Osteoblast (primary cell): ENCODE measurements around the gene IL18. TPM values are rescaled to one million over a fixed set of nuclear protein-coding genes. Genes with fewer than 3 reads are reported as not detected.

Source experiments
- DNase-seq: peaks from one replicate; pipeline ENCODE4 v3.0.0; 2011; ENCODE audit warnings: low spot score, mixed read lengths; ENCODE audit not compliant: insufficient read length; ENCODE audit errors: missing footprints
- H2AFZ ChIP-seq: 2 replicates; pipeline ENCODE4 v1.6.0; 2011; ENCODE audit warnings: mild to moderate bottlenecking, low read length
- H3K27ac ChIP-seq: 2 replicates; pipeline ENCODE4 v1.5.1; 2011; ENCODE audit warnings: mild to moderate bottlenecking, low read depth, low read length, moderate library complexity
- H3K27me3 ChIP-seq: 2 replicates; pipeline ENCODE4 v1.6.0; 2012; ENCODE audit warnings: mild to moderate bottlenecking, control low read depth, inconsistent platforms, low read length, moderate library complexity; ENCODE audit not compliant: insufficient read depth
- H3K36me3 ChIP-seq: 2 replicates; pipeline ENCODE4 v1.5.1; 2011; ENCODE audit warnings: mild to moderate bottlenecking, low read length, control low read depth, moderate library complexity; ENCODE audit not compliant: insufficient read depth
- H3K4me1 ChIP-seq: 2 replicates; pipeline ENCODE4 v1.5.1; 2011; ENCODE audit warnings: mild to moderate bottlenecking, low read length, control low read depth, moderate library complexity; ENCODE audit not compliant: insufficient read depth
- H3K4me2 ChIP-seq: 2 replicates; pipeline ENCODE4 v1.6.0; 2011; ENCODE audit warnings: mild to moderate bottlenecking, low read length; ENCODE audit not compliant: insufficient read depth
- H3K4me3 ChIP-seq: fragments of 200-600 bp; sonication (generic); 3 replicates; pipeline ENCODE4 v1.5.1; 2012; ENCODE audit warnings: mild to moderate bottlenecking, low read length, inconsistent platforms; ENCODE audit not compliant: insufficient read depth
- H3K79me2 ChIP-seq: 2 replicates; pipeline ENCODE4 v1.6.0; 2012; ENCODE audit warnings: mild to moderate bottlenecking, low read length, control low read depth, inconsistent platforms; ENCODE audit not compliant: insufficient read depth
- H3K9me3 ChIP-seq: 2 replicates; pipeline ENCODE4 v1.5.1; 2011; ENCODE audit warnings: low read depth, low read length, control low read depth
- H4K20me1 ChIP-seq: 2 replicates; pipeline ENCODE4 v1.6.0; 2012; ENCODE audit warnings: mild to moderate bottlenecking, low read length, control low read depth; ENCODE audit not compliant: insufficient read depth
- total RNA-seq: library from RNA; depleted of rRNA; stranded (reverse); fragments of >200 nt; gene quantifications from 2 replicates; pipeline ENCODE4 v1.2.3, GENCODE V29; 2012
- TF ChIP-seq, protein P1 (sequence below): IDR thresholded peaks from 2 replicates; pipeline ENCODE4 v1.5.1; 2011; ENCODE audit warnings: mild to moderate bottlenecking, low read depth, low read length, moderate library complexity; ENCODE audit errors: extremely low read depth

IL18 gene
- total RNA-seq, 1 donor, result not detected

DNA sequence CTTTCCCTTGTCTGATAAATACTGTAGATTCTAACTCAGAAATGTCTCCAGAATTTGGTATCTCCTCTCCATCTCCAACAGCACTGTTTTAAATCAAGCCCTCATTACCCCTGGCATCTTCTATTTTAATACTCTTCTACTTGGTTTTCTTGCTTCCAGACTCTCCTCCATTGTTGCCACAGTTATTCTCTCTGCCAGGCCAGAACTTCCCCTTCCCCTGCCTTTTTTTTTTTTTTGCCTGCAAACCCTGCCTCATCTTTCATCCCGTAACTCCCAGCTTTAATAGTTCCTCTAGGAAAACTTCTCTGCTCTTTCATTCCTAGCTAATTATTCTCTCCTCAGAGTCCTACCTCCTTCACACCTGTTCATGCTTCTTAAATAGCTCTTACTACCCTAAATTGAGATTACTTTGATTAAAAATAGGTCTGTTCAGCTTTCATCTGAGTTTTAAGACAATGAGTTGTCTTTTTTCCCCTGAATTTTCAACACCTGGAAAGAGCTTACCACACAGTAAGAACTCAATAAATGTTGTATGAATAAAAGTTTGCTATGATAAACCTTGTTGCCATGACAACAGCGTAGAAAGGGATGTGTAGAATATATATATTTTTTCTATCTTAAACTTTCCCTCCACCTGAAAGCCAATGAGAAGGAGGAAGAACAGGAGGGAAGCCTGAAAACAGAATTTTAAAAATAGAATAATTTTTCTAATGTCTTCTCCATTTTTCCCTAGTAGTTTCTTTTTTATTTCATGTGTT lies 3.6 kb downstream of the IL18 start:
- Histone ChIP-seq H3K79me2 (no peaks in the 10 kb centered on the region), H3K27me3 (no peaks in the 10 kb centered on the region), H2AFZ (no peak overlapping the region), H3K4me3 (no peak overlapping the region), H3K9me3 (no peaks in the 10 kb centered on the region), H3K4me2 (no peak overlapping the region), H3K36me3 (no peaks in the 10 kb centered on the region), H3K27ac (no peak overlapping the region), H3K4me1 (peaks cover 33% of the 10 kb centered on the region), H4K20me1 (no peaks in the 10 kb centered on the region)
- TF ChIP-seq, protein P1, sequence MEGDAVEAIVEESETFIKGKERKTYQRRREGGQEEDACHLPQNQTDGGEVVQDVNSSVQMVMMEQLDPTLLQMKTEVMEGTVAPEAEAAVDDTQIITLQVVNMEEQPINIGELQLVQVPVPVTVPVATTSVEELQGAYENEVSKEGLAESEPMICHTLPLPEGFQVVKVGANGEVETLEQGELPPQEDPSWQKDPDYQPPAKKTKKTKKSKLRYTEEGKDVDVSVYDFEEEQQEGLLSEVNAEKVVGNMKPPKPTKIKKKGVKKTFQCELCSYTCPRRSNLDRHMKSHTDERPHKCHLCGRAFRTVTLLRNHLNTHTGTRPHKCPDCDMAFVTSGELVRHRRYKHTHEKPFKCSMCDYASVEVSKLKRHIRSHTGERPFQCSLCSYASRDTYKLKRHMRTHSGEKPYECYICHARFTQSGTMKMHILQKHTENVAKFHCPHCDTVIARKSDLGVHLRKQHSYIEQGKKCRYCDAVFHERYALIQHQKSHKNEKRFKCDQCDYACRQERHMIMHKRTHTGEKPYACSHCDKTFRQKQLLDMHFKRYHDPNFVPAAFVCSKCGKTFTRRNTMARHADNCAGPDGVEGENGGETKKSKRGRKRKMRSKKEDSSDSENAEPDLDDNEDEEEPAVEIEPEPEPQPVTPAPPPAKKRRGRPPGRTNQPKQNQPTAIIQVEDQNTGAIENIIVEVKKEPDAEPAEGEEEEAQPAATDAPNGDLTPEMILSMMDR, result no peak
- no peak for DNase-seq

DNA sequence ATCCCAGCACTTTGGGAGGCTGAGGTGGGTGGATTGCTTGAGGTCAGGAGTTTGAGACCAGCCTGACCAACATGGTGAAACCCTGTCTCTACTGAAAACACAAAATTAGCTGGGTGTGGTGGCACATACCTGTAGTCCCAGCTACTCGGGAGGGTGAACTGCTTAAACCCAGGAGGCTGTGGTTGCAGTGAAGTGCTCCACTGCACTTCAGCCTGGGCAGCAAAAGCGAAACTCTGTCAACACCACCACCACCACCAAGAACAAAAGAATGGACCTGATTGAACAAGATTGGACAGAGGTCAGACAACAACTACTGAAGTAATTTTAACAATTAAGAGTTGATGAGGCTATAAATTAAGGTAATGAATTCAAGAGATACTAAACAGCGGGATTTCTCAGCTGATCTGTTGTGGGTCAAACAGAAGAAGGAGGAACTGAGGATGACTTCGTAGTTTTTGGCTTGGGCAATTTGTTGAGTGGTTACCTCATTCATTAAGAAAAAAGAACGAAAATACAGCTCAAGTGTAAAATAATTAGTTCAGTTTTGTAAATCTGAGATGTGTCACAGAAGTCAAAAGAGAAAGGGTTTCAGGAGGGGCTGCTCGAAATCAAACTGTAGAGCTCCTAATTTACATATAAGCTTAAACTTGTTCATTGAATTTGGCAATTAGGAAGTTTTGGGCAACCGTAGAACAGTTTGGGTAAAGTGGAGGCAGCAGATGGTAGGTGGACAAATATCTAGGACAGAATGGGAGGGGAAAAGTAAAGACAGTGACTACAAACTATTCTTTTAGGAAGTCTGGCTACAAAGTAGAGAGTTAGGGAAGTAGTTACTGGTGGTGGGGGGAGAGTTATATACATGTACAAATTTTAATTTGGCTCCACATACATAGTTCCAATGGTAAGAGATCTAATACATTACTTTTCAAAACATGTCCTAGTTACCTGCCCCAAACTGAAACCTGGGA lies 4.5 kb downstream of the IL18 start:
- Histone ChIP-seq H2AFZ (no peak overlapping the region), H3K4me3 (no peak overlapping the region), H4K20me1 (no peaks in the 10 kb centered on the region), H3K27me3 (no peaks in the 10 kb centered on the region), H3K27ac (no peak overlapping the region), H3K4me2 (no peak overlapping the region), H3K9me3 (no peaks in the 10 kb centered on the region), H3K79me2 (no peaks in the 10 kb centered on the region), H3K4me1 (peaks cover 30% of the 10 kb centered on the region), H3K36me3 (no peaks in the 10 kb centered on the region)
- TF ChIP-seq, protein P1, result no peak
- no peak for DNase-seq

DNA sequence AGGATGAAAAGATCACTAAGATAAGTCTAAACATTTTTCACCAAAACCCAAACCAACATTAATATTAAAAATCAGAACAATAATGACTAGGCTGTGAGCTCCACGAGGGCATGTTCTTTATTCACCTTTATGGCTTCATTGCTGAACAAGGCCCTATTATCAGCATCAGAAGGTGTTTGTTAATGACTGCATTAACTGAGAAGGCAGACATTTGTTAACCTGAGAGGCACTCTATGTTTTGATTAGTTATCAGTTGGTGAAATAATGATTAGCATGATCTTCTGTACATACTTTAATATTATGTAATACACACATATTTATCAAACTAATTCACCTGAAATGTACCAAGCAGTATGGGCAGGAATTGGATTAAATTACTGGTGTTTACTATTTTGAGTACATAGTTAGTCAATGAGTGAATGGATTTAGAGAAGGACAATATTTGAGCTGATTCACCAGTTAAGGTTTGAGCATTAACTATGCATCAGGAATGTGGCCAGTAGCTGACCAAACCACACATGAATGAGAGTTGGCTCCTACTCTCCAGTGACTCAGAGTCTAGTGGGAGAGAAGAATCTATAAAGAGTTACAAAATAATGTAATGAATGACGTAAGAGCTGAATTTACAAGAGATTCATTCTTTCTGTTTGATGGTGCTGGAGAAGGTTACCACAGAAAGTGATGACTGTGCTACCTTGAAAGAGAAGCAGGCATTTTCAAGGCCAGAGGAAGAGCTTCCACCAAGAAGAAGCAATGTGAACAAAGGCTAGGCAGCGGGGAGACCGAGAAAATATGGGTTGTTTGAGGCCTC lies 6.7 kb downstream of the IL18 start:
- peaks cover 21% of the 10 kb centered on the region for H3K4me1 ChIP-seq

More for the DNA sequence above, 6.7 kb downstream of the IL18 start:
- Histone ChIP-seq H4K20me1 (no peaks in the 10 kb centered on the region), H3K9me3 (no peaks in the 10 kb centered on the region), H3K79me2 (no peaks in the 10 kb centered on the region), H3K4me2 (peak overlapping the region; percentile 37), H2AFZ (no peak overlapping the region), H3K27ac (peak overlapping the region; percentile 77), H3K36me3 (no peaks in the 10 kb centered on the region), H3K27me3 (no peaks in the 10 kb centered on the region), H3K4me3 (no peak overlapping the region)
- peak; percentile 94 for DNase-seq
- TF ChIP-seq, protein P1, result no peak
